AG09309 (cell line): Measurements from ENCODE around the gene GIMAP6.
"Not testable (repeated sequence)": the region's sequence is repeated elsewhere in the genome, so short reads cannot be mapped to it uniquely, and the experiment has no call there.

Experiments used
- DNase-seq: peaks from one replicate; pipeline ENCODE4 v3.0.0-alpha.2; 2010; ENCODE audit warnings: low read depth
- H3K4me3 ChIP-seq: 2 replicates; pipeline ENCODE4 v1.5.1; 2011; ENCODE audit warnings: mild to moderate bottlenecking, low read depth, low read length, moderate library complexity; ENCODE audit not compliant: control insufficient read depth
- TF ChIP-seq, protein P1 (sequence below): IDR thresholded peaks from 2 replicates; pipeline ENCODE4 v1.5.1; 2011; ENCODE audit warnings: mild to moderate bottlenecking, low read depth, low read length, inconsistent platforms; ENCODE audit not compliant: insufficient read depth, control insufficient read depth; ENCODE audit errors: missing control alignments

GIMAP6 gene

DNA sequence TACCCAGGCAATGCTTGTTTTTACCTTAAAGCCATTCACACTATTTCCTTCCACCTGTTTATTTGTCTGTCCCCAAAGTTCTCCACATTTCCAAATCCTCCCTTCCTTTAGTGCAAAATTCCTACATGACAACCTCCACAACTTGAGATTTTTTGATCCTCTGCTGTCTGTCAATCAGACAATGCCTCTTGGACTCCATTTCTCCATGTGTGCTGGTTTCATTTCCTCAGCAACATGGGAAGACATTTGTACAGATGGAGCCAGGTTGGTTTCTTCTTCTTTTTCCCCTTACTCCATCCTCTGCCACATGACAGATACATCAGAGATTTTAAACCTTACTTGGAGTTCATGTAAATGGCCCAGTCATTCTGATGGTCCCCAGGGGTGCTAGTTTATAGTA, 34.2 kb upstream of the GIMAP6 start:
- TF ChIP-seq, protein P1, sequence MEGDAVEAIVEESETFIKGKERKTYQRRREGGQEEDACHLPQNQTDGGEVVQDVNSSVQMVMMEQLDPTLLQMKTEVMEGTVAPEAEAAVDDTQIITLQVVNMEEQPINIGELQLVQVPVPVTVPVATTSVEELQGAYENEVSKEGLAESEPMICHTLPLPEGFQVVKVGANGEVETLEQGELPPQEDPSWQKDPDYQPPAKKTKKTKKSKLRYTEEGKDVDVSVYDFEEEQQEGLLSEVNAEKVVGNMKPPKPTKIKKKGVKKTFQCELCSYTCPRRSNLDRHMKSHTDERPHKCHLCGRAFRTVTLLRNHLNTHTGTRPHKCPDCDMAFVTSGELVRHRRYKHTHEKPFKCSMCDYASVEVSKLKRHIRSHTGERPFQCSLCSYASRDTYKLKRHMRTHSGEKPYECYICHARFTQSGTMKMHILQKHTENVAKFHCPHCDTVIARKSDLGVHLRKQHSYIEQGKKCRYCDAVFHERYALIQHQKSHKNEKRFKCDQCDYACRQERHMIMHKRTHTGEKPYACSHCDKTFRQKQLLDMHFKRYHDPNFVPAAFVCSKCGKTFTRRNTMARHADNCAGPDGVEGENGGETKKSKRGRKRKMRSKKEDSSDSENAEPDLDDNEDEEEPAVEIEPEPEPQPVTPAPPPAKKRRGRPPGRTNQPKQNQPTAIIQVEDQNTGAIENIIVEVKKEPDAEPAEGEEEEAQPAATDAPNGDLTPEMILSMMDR, result no peak
- no peak overlapping the region for H3K4me3 ChIP-seq
- DNase-seq, result no peak

DNA sequence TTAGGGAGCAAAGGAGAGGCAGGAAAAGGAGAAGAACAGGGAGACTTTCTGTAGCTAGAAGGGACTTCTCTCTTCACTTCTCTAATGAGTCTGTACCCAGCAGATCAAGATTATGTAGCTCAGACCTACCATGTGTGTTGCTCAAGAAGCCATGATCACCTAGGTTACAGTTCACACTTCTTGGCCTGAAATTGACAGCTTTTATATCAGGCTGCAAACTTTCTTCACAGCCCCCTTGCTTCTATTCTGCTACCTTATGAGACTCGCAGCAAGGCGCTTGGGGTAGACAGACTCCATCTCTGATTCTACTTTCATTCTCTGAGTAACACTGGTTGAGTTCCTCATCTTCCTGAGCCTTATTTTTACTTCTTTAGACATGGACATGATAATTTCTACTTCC, 33.7 kb upstream of the GIMAP6 start:
- no peak for DNase-seq
- TF ChIP-seq, protein P1, result no peak
- no peak overlapping the region for H3K4me3 ChIP-seq

DNA sequence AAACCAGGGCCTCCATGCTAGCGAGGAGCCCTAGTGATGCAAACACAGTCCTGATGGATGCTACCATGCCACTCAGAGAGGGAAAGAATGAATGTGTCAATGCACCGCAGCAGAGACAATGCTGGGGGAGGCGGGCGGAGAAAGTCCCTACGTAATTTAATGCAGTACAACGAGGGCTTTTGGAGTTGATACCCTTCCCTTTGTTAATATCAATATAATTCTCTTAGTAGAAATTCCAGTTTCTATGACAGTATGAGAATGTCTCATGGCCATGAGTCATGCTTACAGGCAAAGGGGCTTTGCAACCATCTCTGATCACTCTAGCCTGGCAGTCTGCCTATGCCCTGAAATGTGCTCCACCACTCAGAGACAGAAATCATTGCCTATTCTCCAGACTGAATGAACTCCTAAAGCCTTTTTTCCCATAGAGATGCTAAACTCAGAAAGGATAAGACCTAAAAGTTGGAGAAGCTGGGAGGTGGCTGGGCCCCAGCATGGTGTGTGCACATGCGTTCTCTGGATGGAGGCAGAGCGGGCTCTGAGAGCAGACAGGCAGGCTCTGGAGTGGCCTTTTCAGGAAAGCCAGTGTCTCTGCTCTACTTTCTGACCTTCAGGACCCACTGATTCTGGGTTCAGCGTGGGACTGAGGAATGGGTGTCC, 33.0 kb upstream of the GIMAP6 start:
- no peak for DNase-seq
- TF ChIP-seq, protein P1, result no peak
- H3K4me3 ChIP-seq, result no peak overlapping the region

DNA sequence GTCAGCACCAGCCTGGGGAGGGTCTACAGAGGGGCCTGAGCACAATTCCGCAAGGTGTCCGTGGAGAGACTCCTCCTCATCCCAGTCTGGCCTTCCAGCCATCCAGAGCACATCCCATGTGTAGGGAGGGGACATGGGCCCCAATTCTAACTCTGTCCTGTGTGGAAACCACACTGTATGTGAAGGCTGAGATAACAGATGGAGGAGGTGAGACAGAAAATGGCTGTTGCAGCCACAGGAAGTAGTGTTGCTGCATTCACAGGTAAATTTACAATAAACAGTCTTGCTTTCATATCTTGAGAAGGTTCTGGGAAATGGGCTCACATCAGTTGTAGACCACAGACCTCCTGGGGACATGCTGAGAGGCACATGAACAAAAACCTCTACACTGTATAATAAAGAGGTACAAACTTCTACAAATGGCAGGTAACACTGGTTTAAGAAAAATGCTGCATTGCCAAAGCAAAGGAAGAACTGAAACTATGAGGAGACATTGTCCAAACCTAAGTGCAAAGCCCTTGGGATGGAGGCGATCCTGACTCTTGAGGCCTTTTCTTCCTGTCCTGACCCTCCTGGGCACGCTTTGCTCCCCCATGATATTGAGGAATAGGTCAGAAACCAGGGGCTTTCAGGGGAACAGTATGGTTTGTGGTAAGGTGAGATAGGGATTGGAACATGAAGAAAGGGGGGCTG, 31.8 kb upstream of the GIMAP6 start:
- no peak for DNase-seq

DNA sequence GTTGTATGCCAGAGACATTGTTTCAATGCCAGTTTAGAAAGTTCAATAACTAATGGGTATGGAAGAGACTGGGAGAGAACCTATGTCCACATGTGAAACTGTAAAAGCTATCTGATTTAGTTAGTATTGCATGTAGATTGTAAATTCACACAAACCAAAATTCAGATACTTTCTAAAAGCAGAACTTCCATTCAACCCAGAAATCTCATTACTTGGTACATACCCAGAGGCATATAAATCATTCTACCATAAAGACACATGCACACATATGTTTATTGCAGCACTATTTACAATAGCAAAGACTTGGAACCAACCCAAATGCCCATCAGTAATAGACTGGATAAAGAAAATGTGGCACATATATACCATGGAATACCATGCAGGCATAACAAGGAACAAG, 30.6 kb upstream of the GIMAP6 start:
- not testable (repeated sequence) for DNase-seq, H3K4me3 ChIP-seq

More for the DNA sequence above, 31.8 kb upstream of the GIMAP6 start:
- H3K4me3 ChIP-seq, result no peak overlapping the region
- TF ChIP-seq, protein P1, result no peak

DNA sequence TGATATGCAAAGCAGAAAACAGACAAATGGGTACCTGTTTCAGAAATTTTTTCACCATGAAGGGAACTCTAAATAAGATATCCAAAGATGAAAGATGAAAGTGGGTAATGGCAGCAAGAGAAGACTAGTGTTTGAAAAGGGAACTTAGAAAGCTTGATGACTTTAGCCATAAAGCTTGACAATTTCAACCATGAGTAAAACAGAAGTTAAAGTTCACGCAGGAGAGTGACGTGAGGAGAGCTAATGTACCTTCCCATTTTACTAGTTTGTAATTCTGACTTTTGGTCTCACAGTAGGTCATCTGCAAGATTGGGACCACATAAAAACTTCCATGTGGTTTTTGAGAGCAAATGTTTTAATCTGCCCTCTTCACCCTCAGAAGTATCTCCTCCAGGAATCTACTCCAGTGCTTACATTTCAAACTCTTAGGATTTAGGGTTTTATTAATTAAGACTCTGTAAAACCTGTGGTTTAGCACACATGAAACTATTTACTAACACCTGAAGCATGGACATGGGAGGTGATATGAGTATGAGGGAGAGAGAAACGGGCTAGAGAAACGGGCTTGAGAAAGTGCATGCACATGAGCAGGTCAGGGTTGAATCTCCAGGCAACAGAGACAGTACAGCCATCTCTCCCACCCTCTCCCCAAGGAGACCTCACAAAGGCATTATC, 28.9 kb upstream of the GIMAP6 start:
- no peak for DNase-seq
- no peak overlapping the region for H3K4me3 ChIP-seq
- TF ChIP-seq, protein P1, result no peak

DNA sequence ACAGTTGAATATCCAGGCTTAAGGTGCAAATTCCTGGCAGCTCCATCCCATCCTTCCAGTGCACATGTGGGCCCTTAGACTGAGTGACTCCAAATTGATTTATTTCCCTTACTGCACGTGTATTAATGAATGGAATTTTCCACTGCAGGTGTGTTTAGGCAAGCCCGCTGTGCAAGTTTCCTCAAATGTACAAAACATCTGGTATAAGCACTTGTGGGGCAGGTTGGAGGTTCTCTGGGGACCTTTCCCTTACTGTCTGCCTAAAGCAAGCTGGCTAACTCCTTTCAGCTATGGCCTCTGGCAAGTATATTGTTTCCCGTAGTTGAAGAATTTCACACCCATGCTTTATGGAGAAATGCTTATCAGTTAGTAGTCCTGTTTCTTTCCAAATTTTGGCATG, 25.3 kb upstream of the GIMAP6 start:
- DNase-seq, result no peak
- H3K4me3 ChIP-seq, result no peak overlapping the region

More for the DNA sequence above, 25.3 kb upstream of the GIMAP6 start:
- TF ChIP-seq, protein P1, result no peak
